Measurements from ENCODE around the gene OR2T12.
"Not testable (repeated sequence)": the region's sequence is repeated elsewhere in the genome, so short reads cannot be mapped to it uniquely, and the experiment has no call there.

OR2T12 gene, protein sequence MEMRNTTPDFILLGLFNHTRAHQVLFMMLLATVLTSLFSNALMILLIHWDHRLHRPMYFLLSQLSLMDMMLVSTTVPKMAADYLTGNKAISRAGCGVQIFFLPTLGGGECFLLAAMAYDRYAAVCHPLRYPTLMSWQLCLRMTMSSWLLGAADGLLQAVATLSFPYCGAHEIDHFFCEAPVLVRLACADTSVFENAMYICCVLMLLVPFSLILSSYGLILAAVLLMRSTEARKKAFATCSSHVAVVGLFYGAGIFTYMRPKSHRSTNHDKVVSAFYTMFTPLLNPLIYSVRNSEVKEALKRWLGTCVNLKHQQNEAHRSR

GRCh38 chr1:248303324-248303723, at the start of gene OR2T12:
Gene OR2T12, minus strand, starts transcription at chr1:248303424. Its CDS starts 7,846 bp downstream, at chr1:248295578.
- DNase-seq (ENCODE audit: low read depth): no peak

DNA sequence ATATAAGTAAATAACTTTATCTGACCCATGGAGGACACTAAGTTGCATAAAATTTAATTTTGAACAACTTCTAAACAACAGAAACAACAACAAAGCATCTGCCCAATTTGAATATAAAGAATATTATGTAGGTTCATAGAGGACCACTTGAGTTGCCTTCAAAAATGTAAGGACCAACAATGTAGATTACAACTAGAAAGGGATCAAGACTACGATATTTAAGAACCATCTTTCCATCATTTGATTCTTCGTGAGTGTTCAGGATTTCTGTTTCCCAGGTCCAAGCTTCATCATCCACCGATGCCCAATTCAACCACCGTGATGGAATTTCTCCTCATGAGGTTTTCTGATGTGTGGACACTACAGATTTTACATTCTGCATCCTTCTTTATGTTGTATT, 45.3 kb upstream of the OR2T12 start, which contains the start of gene OR14C36:
TSS of gene OR14C36 (plus strand) at position 301 of the 400 bp plus-strand sequence. CDS start at position 301, 0 bp downstream.
- DNase-seq (ENCODE audit: low read depth): no peak

GRCh38 chr1:248343451-248343850, 40.2 kb upstream of the OR2T12 start:
- no peak for DNase-seq (ENCODE audit: low read depth)

DNA sequence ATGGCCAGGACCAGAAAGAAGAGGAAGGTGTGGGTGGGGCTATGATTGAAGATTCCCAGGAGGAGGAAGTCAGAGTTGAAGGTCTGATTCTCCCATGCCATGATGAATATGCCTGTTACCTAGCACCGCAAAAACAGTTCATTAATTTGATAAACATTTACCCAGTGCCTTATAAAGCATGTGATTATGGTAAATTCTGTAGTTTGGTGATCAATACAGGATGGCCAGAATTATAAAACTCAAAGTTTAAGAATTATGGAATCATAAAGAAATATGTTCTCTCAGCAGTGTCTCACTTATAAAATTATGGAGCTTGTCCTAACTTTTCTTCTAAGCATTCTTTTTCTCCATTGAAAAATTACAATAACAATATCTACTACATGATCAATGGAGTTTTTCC, 21.2 kb upstream of the OR2T12 start, which contains the start of gene OR2M7:
TSS of gene OR2M7 (minus strand) at position 101 of the 400 bp plus-strand sequence. CDS start at position 101, 0 bp downstream.
- DNase-seq (ENCODE audit: low read depth): no peak

DNA sequence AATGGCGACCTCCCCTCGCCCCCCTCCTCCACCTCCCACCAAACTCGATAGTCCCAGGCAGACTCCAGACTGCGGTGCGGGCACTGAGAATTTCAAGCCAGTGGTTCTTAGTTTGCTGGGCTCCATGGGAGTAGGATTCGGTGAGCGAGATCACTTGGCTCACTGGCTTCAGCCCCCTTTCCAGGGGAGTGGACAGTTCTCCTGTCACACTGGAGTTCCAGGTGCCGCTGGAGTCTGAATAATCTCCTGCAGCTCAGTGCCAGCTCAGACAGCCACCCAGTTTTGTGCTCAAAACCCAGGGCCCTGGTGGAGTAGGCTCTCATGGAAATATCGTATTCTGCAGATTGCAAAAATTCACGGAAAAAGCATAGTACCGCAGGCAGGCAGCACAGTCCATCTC, 13.6 kb upstream of the OR2T12 start:
- DNase-seq (ENCODE audit: low read depth): no peak

GRCh38 chr1:248306740-248307139, 3.5 kb upstream of the OR2T12 start:
- DNase-seq (ENCODE audit: low read depth): not testable (repeated sequence)

GRCh38 chr1:248306103-248306502, 2.9 kb upstream of the OR2T12 start:
- no peak for DNase-seq (ENCODE audit: low read depth)

- not testable (repeated sequence) for DNase-seq (ENCODE audit: low read depth)
These were observed 2.4 kb upstream of the OR2T12 start for GRCh38 chr1:248305672-248306071.

DNA sequence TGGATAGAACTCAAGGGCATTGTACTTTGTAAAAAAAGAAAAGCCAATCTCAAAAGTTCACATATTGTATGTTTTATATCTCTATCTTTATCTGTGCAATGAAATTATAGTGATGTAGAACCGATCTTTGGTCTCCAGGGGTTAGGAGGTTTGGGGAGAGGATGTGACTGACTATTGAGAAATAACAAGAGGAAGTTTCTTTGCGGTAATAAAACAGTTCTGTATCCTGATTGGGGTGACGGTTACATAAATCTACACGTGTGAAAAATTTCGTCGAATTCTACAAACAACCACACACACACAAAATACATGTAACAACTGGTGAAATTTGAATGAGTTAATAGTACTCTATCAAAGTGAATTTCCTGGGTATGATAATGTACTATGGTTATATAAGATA, 14.8 kb downstream of the OR2T12 start:
- no peak for DNase-seq (ENCODE audit: low read depth)

DNA sequence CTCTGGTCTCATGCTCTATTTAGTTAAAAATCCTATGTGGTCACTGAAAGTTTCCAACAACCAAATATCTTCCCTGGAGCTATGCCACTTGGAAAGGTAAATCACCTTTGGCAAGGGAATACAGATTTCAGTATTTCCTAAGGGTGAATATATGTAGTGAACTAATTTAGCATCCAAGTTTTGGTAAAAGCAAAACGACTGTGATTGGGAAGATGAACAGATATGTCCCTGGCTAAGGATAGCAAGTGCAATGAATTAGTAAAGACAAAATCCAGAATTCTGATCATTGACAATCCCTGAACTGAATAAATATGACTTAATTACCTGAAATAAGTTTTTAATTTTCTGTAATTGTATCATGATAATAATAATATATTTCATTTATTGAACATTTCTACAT, 25.3 kb downstream of the OR2T12 start, which contains the start of gene OR2T33:
TSS of gene OR2T33 (minus strand) at position 101 of the 400 bp plus-strand sequence. CDS start 4,162 bp downstream, outside the sequence.
- no peak for DNase-seq (ENCODE audit: low read depth)

GRCh38 chr1:248273225-248273624, 30.0 kb downstream of the OR2T12 start:
- DNase-seq (ENCODE audit: low read depth): not testable (repeated sequence)

DNA sequence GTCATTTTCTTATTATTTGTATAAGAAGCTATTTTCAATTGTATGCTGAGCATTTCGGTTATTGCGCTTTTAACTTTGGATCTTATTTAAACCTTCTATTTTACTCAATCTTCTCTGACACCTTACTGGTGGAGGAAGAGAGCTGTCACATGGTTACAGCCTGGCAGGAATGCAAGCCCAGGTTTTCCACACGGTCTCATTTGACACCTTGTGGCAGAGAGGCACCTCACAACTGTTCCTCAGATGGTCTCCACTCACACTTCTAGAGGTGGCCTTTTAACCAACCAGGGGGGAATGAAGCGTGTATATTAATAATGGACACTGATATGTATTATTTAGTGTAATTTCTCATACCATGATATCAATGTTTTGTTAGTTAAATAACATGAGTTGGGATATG, 35.0 kb downstream of the OR2T12 start:
- DNase-seq (ENCODE audit: low read depth): no peak

GRCh38 chr1:248259309-248259708, 43.9 kb downstream of the OR2T12 start:
- DNase-seq (ENCODE audit: low read depth): not testable (repeated sequence)

DNA sequence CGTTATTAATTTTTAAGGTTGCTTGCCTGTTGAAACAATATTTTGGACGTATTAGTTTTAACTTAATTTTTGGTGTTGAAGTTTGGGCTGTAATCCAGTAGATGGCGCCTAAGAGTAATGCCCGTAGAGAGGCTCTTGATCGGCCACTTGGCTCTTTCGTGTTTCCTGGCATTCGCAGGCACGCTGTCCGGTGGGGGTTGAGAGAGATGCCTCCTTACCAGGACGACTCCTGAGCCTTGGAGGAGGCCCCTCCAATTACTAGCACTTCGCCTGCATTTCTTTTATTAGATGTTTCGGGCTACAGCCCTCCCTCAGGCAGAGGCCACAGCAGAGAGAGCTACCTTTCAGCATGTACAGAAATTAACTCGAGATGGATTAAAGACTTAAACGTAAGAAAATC, 60.0 kb downstream of the OR2T12 start:
- DNase-seq (ENCODE audit: low read depth): peak; percentile 1
